Occipital lobe (tissue), 2 donors: ENCODE measurements around the gene LRG1. TPM values are rescaled to one million over a fixed set of nuclear protein-coding genes. Genes with fewer than 3 reads are reported as not detected.
"Not testable (repeated sequence)": the region's sequence is repeated elsewhere in the genome, so short reads cannot be mapped to it uniquely, and the experiment has no call there.

Experiments used
- DNase-seq: peaks from one replicate; lab custom pipeline; 2025; lab: John Stamatoyannopoulos, UW
- total RNA-seq: library from RNA; depleted of rRNA; stranded (reverse); fragments of >200 nt; gene quantifications from one replicate; pipeline ENCODE4 v1.2.3, GENCODE V29; 2014

The LRG1 gene
- total RNA-seq, 1 donor from 2014 or later = not detected

- DNase-seq = not testable (repeated sequence)
These were observed 12.5 kb downstream of the LRG1 start for GRCh38 chr19:4527377-4527776.

- DNase-seq = no peak
These were observed 14.3 kb downstream of the LRG1 start for GRCh38 chr19:4525563-4526002.

GRCh38 chr19:4524808-4525562 lies 14.9 kb downstream of the LRG1 start:
- DNase-seq = no peak

GRCh38 chr19:4523306-4524110 lies 16.3 kb downstream of the LRG1 start:
- no peak for DNase-seq

GRCh38 chr19:4522291-4523002 lies 17.4 kb downstream of the LRG1 start:
- DNase-seq = no peak

- no peak for DNase-seq
These were observed 18.0 kb downstream of the LRG1 start for GRCh38 chr19:4521888-4522242.

- DNase-seq = no peak
These were observed 18.5 kb downstream of the LRG1 start for GRCh38 chr19:4521170-4521887.

GRCh38 chr19:4519521-4520277 lies 20.1 kb downstream of the LRG1 start:
- no peak for DNase-seq

GRCh38 chr19:4519172-4519496 lies 20.7 kb downstream of the LRG1 start:
- DNase-seq = no peak

GRCh38 chr19:4518345-4519171 lies 21.3 kb downstream of the LRG1 start, which contains the start of gene PLIN4:
Gene PLIN4 (minus strand): TSS chr19:4518486. CDS start chr19:4518272, 214 bp downstream.
- no peak for DNase-seq

GRCh38 chr19:4517451-4518057 lies 22.3 kb downstream of the LRG1 start:
- DNase-seq = no peak

GRCh38 chr19:4516939-4517300 lies 22.9 kb downstream of the LRG1 start:
- no peak for DNase-seq

GRCh38 chr19:4516199-4516938 lies 23.5 kb downstream of the LRG1 start:
- no peak for DNase-seq

GRCh38 chr19:4515732-4516131 lies 24.1 kb downstream of the LRG1 start:
- DNase-seq = no peak

- DNase-seq = no peak
These were observed 26.6 kb downstream of the LRG1 start for GRCh38 chr19:4513248-4513647.

- no peak for DNase-seq
These were observed 27.8 kb downstream of the LRG1 start for GRCh38 chr19:4512070-4512469.

- no peak for DNase-seq
These were observed 28.4 kb downstream of the LRG1 start for GRCh38 chr19:4511300-4512054.
